HL-60 (cell line): Measurements from ENCODE around the gene AMMECR1.
"Not testable (repeated sequence)": the region's sequence is repeated elsewhere in the genome, so short reads cannot be mapped to it uniquely, and the experiment has no call there.

Experiments
- DNase-seq, 2 experiments: peaks; one replicate each; pipeline ENCODE4 v3.0.0-alpha.2; 2010 to 2020; ENCODE audit warnings: low read depth in 1 of 2, low spot score in 1 of 2
- H3K27ac ChIP-seq: fragments of 250-450 bp; sonication (Bioruptor Pico); replicated peaks from 2 replicates; pipeline ENCODE4 v1.5.1; 2020; ENCODE audit warnings: mild to moderate bottlenecking, moderate library complexity
- H3K27me3 ChIP-seq: fragments of 250-450 bp; sonication (Bioruptor Pico); 2 replicates; pipeline ENCODE4 v1.5.1; 2021; ENCODE audit warnings: mild to moderate bottlenecking, moderate library complexity; ENCODE audit not compliant: insufficient read depth, poor library complexity, severe bottlenecking
- H3K4me3 ChIP-seq: replicated peaks from 2 replicates; pipeline ENCODE4 v1.5.1; 2011; ENCODE audit warnings: mild to moderate bottlenecking, control low read depth, low read length; ENCODE audit not compliant: insufficient read depth
- GABPA ChIP-seq: IDR thresholded peaks from 2 replicates; pipeline ENCODE4 v1.6.1; 2012; ENCODE audit warnings: low read depth
- POLR2AphosphoS5 ChIP-seq: IDR thresholded peaks from 2 replicates; pipeline ENCODE4 v1.6.1; 2012; ENCODE audit warnings: low read depth
- SPI1 ChIP-seq: IDR thresholded peaks from 2 replicates; pipeline ENCODE4 v1.6.1; 2012; ENCODE audit warnings: low read depth, mild to moderate bottlenecking, borderline replicate concordance
- TF ChIP-seq, protein P1 (sequence below): IDR thresholded peaks from one replicate; pipeline ENCODE4 v1.5.1; 2011; ENCODE audit warnings: low read length, control low read depth, inconsistent platforms; ENCODE audit not compliant: insufficient read depth
- TF ChIP-seq, protein P2 (sequence below): IDR thresholded peaks from 2 replicates; pipeline ENCODE4 v1.6.1; 2012; ENCODE audit warnings: low read depth; ENCODE audit not compliant: insufficient replicate concordance

The AMMECR1 gene

DNA sequence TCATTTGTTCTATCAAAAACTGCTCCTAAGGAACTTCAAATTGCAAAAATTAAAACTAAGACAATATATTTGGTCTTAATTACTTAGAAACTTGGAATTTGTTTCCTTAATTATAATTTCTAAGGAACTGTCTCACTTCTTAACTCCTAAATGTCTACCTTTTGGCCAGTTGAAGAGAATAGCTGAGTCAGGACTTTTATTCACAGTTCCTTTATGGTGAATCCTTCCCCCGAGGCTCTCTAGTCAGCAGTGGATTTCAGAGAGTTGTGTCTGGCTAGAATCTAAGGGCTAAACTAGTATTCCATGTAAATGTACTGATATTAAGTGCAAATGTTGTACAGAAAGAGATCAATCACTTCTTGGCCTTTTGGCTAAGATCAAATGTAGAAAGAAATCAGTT lies 69.3 kb downstream of the AMMECR1 start:
- Histone ChIP-seq H3K4me3 (no peak overlapping the region), H3K27ac (no peak overlapping the region), H3K27me3 (no peaks in the 10 kb centered on the region)
- no peak for TF ChIP-seq GABPA
- TF ChIP-seq, protein P1, sequence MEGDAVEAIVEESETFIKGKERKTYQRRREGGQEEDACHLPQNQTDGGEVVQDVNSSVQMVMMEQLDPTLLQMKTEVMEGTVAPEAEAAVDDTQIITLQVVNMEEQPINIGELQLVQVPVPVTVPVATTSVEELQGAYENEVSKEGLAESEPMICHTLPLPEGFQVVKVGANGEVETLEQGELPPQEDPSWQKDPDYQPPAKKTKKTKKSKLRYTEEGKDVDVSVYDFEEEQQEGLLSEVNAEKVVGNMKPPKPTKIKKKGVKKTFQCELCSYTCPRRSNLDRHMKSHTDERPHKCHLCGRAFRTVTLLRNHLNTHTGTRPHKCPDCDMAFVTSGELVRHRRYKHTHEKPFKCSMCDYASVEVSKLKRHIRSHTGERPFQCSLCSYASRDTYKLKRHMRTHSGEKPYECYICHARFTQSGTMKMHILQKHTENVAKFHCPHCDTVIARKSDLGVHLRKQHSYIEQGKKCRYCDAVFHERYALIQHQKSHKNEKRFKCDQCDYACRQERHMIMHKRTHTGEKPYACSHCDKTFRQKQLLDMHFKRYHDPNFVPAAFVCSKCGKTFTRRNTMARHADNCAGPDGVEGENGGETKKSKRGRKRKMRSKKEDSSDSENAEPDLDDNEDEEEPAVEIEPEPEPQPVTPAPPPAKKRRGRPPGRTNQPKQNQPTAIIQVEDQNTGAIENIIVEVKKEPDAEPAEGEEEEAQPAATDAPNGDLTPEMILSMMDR: no peak
- no peak for TF ChIP-seq POLR2AphosphoS5
- TF ChIP-seq, protein P2, sequence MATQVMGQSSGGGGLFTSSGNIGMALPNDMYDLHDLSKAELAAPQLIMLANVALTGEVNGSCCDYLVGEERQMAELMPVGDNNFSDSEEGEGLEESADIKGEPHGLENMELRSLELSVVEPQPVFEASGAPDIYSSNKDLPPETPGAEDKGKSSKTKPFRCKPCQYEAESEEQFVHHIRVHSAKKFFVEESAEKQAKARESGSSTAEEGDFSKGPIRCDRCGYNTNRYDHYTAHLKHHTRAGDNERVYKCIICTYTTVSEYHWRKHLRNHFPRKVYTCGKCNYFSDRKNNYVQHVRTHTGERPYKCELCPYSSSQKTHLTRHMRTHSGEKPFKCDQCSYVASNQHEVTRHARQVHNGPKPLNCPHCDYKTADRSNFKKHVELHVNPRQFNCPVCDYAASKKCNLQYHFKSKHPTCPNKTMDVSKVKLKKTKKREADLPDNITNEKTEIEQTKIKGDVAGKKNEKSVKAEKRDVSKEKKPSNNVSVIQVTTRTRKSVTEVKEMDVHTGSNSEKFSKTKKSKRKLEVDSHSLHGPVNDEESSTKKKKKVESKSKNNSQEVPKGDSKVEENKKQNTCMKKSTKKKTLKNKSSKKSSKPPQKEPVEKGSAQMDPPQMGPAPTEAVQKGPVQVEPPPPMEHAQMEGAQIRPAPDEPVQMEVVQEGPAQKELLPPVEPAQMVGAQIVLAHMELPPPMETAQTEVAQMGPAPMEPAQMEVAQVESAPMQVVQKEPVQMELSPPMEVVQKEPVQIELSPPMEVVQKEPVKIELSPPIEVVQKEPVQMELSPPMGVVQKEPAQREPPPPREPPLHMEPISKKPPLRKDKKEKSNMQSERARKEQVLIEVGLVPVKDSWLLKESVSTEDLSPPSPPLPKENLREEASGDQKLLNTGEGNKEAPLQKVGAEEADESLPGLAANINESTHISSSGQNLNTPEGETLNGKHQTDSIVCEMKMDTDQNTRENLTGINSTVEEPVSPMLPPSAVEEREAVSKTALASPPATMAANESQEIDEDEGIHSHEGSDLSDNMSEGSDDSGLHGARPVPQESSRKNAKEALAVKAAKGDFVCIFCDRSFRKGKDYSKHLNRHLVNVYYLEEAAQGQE: no peak
- TF ChIP-seq SPI1: no peak
- DNase-seq: no peak

DNA sequence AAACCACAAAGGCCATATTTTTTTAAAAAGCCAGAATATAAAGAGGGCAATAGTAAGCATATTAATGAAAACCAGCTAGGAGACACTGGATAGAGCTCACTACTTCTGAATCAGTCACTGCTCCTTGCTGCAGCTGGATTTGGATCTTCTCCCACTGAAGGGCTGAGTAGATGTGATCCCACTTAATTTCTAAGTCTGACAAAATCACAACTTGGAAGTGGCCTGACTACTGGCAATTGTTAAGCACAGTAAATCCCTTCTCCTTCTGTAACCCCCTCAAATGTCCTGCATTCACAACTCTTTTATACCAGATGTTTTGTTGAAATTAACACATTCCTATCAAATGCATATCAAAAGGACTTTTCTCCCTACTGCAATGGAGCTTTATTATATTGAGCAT lies 72.9 kb downstream of the AMMECR1 start:
- no peaks in the 10 kb centered on the region for H3K27me3 ChIP-seq
- H3K4me3 ChIP-seq: no peak overlapping the region
- no peak for DNase-seq

DNA sequence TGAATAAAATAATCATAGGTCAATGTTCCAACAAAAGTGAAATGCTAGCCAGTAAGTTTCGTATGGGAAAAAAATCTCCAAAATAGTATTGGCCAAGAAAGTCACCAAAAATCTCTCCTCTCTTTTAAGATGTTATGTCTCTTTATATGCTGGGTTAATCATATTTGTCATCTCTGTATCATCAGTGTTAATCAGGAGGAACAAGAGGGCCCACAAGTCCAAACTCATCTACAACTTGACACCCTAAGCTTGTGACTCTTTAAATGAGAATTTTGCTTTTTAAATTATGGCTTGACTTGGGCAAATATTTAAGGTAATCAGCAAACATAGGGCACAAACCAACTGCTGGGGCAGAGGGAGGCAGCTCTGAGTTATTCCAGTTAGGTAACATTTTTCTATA lies 75.5 kb downstream of the AMMECR1 start:
- Histone ChIP-seq H3K27me3 (no peaks in the 10 kb centered on the region), H3K27ac (no peak overlapping the region)

More for the DNA sequence above, 72.9 kb downstream of the AMMECR1 start:
- no peak overlapping the region for H3K27ac ChIP-seq
- TF ChIP-seq SPI1 (no peak), GABPA (no peak), POLR2AphosphoS5 (no peak)
- TF ChIP-seq, protein P2: no peak
- TF ChIP-seq, protein P1: no peak

DNA sequence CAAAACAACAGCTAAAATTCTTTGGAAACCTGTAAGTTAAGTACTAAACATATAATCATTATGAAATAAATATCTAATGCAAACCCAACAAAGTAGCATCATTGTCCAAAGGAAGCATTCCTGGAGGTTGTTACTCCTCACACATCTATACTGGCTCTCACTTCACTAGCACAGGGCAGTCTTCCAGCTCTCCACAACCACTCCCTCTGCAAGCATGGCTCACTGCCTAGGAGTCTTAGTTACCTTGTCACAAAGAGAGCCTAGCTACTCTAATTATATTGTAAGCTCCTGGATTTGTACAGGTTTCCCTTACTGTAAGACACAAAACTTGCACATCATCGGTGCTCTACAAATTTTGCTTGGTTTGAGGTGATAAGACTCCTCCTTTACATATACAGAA lies 76.1 kb downstream of the AMMECR1 start:
- Histone ChIP-seq H3K27ac (no peak overlapping the region), H3K4me3 (no peak overlapping the region), H3K27me3 (no peaks in the 10 kb centered on the region)
- TF ChIP-seq, protein P2: no peak
- TF ChIP-seq, protein P1: no peak
- TF ChIP-seq POLR2AphosphoS5 (no peak), SPI1 (no peak), GABPA (no peak)
- DNase-seq: no peak

More for the DNA sequence above, 75.5 kb downstream of the AMMECR1 start:
- no peak for DNase-seq
- H3K4me3 ChIP-seq: no peak overlapping the region
- no peak for TF ChIP-seq GABPA

DNA sequence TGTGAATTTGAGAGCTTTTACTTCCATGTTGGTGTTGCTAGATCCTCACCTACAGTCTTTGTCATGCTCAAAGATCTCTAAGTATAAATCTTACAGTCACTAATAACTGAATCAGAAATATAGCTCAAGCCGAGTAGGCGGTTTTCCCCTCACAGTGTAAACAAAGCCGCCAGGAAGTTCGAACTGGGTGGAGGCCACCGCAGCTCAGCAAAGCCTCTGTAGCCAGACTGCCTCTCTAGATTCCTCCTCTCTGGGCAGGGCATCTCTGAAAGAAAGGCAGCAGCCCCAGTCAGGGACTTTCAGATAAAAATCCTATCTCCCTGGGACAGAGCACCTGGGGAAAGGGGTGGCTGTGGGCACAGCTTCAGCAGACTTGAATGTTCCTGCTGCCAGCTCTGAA lies 79.6 kb downstream of the AMMECR1 start:
- DNase-seq, H3K4me3 ChIP-seq, H3K27me3 ChIP-seq, H3K27ac ChIP-seq: not testable (repeated sequence)

DNA sequence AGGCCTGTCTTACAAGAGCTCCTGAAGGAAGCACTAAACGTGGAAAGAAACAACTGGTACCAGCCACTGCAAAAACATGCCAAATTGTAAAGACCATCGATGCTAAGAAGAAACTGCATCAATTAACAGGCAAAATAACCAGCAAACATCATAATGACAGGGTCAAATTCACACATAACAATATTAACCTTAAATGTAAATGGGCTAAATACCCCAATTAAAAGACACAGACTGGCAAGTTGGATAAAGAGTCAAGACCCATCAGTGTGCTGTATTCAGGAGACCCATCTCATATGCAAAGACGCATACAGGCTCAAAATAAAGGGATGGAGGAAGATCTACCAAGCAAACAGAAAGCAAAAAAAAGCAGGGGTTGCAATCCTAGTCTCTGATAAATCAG lies 86.4 kb downstream of the AMMECR1 start:
- H3K27ac ChIP-seq, H3K4me3 ChIP-seq, DNase-seq, H3K27me3 ChIP-seq: not testable (repeated sequence)
